HG02840 (cell line): ENCODE data around the gene MAPK12.

Source experiments
- ATAC-seq: cut with Tn5 transposase; IDR thresholded peaks from one replicate; pipeline ENCODE4 v1.9.1; 2021; ENCODE audit warnings: mild to moderate bottlenecking, moderate library complexity, moderate number of reproducible peaks; ENCODE audit not compliant: unreplicated experiment, low FRiP score

Gene MAPK12

DNA sequence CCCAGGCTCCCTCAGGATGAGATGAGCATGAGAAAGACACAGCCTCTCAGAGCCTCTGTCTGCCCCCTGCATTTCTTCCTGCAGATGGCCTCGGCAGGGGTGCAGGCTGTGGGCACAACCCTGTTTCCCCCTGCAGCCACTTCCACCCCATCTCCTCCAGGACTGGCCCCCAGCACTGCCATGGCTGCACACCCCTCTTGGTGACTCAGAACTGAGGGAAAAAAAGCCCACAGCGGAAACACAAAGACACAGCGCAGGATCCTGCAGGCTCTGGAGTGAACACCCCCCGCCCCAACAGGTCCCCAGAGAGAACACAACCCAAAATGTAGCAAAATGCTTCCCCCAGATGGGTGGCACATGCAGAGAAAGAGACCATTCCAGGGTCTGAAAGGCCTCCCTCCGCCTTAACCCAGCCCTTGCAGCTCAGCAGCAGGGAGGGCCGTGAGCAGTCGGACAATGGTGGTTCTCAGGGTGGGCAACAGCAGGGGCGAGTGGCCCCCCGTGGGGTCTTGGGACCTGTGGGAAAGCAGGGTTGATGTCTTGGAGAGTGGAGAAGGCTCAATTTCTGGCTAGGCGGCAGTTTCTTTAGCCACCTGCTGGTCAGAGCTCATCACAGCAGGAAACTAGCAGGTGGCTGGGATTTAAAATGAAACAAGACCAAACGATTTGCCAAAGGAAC, 24.6 kb downstream of the MAPK12 start:
- no peak for ATAC-seq

DNA sequence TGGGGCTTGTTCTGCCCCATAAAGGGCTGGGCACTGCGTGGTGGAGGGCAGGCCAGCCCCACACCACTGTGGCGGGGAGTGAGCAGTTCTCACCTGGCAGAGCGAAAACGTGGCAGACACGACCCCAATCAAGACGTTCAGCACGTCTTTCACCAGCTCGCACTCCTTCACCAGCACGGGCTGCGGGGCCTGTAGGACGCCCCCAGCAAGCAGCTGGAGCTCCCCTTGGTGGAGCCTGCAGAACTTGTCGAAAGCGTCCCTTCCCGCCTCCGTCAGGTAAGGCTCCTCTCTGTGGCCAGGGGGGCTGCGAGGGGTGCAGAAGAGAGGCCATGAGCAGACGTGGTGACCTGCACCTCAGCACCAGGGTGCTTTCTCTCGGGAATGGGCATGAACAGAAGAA, 28.3 kb downstream of the MAPK12 start:
- ATAC-seq: no peak

DNA sequence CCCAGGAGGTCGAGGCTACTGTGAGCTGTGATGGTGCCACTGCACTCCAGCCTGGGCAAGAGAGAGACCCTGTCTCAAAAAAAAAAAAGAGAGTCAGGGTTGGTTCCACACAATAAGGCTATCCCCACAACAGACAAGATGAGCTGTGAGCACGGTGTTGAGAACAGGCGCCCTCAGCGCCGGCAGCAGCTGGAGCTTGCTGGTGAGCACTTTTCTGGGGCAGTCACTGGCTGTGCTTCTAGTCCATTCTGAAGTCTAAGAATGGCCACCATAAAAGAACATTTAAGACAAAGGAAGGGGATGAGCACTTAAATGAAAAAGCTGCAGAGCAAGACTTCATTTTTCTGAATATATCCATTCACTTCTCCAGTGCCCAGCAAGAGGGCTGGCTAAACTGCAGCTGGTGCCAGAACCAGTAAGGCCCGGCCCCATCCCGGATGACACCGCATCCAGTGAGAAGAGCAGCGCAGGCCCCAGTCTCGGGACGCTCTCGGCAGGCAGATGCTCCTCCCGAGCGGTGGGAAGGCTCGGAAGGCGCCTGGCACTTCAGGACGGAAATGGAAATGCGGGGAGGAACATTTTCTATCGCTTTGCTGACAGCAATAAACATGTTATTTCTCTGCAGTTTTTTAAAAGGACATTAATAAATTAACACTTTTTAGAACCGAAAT, 28.9 kb downstream of the MAPK12 start:
- no peak for ATAC-seq

DNA sequence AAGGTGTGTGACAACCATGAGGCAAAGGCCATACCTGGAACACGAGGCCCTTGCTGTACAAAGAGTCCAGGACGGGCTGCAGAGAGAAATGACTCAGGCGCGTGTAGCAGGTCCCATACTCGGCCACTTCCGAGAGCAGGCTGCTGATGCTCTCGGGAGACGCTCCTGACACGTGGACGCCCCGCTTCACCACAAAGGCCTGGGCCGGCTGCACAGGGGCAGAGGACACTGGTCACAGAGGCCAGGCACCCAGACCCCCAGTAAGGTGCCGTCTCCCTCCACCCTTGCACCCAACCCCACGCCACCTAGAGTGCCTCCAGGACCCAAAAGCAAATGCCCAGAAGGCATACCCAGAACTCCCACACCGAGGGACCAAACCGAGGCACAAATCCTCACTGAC, 32.1 kb downstream of the MAPK12 start:
- ATAC-seq: no peak

DNA sequence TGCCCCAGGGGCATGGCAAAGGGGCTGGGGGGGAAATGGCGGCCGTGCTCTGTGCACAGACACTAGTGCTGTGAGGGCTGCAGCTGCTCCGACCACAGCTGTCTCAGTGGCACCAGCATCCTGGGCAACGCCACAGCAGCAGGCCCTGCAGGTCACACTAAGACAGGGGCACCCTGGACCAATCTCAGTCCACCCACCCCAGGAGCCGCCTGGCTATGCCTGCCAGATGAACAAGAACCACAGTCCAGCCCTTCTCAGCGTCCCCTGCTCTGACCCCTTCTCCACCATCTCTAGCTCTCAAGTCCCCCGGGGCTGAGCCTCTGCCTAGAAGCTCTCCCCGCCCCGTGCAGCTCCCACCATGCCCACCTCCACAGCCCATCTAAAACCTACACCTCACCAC, 33.1 kb downstream of the MAPK12 start:
- no peak for ATAC-seq

DNA sequence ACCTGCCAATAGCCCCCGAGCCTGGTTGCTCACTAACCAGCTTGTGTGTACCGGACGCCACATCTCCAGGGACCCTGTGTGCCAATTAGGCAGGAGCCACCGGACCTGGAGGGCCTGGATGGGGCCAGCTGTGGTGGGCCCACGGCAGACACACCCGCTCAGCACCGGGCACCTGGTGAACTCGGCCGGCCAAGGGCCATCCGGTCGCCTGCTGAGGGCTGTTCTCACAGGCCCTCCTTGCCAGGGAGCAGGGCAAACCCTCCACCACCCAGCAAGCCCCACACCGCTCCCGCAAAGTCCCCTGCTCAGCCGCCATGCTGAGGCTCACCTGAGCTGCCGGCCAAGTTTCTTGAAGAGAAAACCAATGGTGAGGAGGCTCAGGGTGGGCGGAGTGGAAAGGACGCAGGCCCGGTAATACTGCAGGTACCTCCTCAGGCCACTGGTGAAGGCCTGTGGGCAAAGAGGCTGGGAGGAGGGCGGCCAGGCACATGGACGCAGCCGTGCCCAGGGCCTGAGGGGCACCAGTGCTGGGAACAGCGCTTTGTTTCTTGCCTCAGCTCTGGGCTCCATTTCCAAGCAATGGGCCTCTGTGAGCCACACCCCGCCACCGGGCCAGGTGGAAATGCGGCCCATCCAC, 33.8 kb downstream of the MAPK12 start:
- no peak for ATAC-seq

DNA sequence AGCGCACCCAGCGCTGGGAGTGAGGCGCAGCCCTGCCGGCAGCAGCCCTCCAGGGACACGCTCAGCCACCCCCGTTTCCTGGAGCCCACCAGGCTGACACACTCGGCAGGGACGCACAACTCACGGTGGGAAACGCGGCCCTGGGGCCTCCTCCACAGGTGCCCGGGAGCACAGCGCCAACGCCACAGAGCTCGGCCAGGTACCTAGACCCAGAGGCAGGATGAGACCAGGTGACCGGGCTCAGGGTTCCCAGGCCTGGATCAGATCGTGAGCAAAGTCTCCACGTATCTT, 34.7 kb downstream of the MAPK12 start:
- ATAC-seq: no peak

DNA sequence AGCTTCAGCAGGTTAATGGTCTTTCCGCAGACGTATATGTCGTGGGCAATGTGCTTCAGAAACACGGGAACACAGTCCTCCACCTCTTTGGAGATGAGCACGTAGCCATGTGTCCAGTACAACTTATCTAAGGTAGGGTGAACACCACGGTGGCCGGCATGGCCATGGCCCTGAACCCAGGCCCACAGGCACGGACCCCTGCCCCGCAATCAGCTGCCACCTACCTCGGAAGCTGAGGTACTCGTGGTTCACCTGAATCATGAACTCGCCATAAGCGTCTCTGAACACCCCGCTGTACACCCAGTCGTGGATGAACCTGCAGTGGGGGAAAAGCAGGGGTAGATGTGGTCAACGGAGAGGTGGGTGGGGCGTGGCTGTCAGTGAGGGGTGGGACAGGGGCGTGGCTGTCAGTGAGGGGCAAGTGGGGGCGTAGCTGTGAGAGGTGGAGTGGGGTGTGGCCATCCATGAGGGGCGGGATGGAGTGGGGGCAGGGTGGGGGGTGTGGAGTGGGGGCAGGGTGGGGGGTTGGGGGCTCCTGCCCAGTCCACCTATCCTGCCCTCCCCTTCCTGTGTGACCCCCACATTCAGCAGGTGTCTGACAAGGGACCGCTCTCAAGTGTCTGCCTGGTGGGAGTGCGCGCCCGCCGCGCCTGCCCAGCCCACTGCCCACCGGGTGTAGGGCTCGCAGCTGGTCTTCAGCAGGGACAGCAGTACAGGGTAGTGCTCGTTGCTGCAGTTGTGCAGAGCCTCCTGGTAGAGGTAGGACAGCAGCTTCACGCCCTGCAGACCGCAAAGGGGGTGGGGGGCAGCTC, 35.2 kb downstream of the MAPK12 start:
- no peak for ATAC-seq

DNA sequence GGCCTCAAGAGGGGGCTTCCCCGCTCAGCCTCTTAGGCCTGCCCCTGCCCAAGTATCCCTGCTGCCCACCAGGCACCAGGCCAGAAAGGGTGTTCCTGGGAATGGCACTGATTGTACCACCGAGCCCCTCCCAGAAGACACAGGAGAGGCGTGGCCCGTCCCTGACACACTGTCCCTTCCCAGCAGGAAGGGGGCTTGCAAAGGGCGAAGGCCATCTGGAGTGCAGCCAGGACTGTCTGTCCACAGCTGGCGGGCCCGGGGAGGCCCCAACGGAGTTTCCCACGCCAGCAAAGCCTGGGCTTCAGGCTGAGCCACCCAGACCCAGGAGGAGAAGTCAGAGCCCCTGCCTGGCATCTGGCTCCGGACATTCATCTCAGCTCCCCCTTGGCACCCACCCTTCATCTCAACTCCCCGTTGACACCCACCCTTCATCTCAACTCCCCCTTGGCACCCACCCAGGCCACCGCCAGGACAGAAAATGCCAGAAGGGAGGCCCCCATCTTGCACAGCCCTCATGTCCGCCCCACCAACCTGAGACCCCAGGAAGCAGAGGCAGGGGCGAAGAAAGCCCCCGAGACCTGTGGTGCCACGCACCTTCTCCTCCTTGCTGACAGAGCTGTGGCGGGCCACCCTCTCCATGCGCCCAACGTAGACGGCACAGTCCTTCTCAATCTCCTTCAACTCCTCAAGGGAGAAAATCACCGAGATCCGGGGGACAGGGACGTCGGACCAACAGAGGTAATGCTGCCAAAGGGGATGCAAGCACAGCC, 36.1 kb downstream of the MAPK12 start:
- ATAC-seq: no peak

DNA sequence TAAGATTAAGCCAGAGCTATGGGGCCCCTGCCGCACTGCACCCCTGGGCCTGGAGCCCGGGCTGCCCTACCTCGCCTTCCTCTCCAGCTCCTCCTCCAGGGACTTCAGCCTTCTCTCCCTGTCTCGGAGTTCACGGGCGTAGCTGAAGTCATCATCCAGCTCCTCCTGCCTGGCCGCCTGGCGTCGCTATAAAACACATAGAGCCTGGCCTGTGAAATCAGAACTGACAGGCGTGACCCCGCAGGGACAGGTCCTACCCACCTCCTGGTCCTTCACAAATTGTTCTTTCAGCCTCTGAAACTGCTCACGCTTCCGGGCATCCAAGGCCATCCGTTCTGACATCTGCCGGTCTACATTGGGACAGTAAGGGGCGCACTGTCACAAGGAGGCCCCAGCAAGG, 37.4 kb downstream of the MAPK12 start:
- no peak for ATAC-seq

DNA sequence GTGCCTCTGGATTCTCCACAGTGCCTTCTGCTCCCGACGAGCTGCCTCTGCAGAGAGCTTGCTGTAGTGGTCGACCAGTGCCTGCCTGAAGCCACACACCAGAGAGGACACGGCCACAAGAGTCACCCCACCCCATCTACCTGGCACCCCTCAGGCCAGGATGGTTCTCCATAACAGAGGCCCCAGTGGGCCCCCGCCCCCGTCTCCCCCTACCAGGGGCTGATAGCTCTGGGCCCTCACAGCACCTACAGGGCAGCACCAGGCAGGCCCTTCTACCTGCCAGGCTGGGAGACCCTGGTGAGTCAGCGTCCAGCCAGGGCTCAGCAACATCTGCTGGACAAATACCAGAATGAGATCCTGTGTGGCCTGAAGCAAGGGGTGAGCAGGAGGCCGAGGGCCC, 39.0 kb downstream of the MAPK12 start:
- no peak for ATAC-seq

DNA sequence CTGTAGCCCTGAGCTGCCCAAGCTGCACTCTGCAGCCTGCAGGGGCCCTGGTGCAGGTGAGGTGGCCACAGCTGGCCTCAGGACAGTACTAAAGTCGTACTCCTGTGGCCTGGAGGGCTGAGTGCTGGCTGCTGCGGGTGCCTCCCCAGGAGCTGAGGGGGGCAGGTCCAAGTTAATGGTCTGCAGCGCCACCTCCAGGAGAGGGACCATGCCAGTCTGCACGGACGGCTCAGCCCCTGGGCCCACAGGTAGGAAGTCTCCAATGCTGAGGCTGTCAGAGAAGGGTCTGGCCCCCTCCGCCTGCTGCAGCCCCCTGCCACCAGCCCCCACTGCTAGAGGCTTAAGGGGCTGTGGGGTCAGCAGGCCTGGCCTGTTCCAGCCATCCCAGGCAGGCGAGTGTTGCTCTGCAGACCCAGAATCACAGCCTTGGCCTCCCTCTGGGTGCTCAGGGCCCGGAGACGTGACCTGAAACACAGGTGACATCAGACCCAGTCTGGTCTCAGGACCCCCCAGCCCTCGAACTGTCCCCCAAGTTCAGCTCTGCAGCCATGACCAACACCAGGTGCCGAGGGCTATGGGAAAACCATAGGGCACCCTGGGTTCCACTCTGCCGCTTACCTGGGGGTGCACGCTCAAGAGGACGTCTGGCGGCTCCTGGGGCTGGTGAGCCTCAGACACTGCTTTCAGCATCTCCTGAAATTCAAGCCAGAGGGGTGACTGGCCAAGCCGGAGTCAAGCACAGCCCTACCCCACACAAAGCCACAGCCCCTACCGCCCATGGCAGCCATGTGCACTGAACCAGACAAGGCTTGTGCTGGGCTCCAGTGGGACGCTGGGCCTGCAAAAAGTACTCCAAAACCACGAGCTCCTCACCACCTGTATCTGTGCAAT, 39.8 kb downstream of the MAPK12 start:
- no peak for ATAC-seq

DNA sequence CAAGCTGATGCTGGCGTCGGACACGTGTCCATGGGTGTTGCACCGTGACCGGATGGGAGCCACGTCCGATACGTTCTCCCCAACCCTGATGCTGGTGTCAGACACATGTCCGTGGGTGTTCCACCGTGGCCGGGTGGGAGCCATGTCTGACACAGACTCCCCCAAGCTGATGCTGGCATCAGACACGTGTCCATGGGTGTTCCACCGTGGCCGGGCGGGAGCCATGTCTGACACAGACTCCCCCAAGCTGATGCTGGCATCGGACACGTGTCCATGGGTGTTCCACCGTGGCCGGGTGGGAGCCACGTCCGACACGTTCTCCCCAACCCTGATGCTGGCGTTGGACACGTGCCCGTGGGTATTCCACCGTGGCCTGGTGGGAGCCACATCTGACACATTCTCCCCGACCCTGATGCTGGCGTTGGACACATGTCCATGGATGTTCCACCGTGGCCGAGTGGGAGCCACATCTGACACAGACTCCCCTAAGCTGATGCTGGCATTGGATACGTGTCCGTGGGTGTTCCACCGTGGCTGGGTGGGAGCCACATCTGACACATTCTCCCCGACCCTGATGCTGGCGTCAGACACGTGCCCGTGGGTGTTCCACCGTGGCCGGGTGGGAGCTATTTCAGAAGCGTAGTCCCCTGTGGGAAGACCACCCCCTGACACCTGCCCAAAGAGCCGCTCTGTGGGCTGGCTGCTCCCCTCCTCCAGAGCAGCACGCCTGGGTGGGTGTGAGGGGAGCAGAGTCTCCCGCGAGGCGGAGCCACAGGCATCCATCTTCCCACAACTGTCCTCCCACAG, 40.7 kb downstream of the MAPK12 start:
- ATAC-seq: no peak

DNA sequence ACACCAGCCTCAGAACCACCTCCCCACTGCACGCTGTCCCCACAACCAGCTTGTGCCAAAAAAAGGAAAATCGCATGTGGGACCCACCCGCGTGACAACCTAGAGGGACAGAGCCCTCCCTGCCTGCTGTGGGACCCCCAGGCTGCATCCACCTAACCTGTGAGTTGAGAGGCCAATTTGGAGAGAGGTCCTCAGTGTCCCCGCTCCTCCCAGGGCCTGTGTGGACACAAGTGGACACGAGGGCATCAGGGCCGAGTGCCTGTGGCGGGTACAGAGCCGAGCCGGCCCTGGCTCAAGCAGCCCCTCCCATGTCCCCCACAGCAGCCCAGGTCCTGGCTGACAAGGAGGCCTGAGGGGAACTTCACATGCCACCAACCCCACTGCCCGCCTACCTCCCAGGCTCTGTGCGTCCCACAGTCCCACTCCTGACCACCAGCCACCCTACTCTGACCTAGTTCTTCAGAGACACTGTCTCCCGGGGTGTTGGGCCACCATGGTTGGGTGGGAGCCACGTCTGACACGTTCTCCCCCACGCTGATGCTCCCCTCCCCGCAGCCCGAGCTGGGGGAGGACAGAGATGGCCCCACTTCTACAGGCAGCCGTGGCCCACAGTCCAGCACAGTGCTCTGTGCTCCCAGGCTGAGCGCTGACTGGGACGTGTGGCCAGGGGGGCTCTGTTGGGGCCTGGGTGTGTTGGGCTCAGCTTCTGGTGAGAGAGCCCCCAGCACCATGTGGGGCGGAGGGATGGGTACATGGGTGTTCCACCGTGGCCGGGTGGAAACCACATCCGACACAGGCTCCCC, 41.5 kb downstream of the MAPK12 start:
- ATAC-seq: no peak

DNA sequence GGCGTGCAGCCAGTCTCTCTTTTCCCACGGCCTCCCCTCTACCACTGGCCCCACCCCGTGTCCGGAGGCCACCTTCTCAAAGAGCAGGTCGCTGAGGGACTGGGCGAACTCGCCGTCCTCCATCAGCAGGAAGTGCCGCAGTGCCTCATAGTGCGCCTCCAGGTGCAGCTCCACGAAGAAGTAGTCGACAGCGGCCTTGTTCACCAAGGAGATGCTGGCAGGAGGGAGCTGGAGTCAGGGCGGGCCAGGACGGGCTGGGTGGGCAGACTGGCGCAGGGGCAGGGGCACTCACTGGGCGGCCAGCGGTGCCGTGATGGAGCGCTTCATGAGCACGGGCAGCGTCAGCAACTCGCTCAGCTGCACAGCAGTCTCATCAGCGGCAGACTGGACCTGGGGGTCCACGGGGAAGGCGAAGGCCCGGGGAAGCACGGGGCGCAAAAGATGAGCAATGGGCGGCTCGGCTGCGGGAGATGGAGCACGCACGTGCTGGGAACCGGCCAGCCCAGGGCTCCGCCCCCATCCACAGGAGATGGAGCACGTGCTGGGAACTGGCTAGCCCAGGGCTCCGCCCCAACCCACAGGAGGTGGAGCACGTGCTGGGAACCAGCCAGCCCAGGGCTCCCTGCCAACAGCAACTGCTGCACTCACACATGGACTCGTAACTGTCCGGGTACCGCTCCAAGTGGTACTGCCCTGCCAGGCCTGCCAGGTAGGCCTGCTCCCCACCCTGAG, 42.3 kb downstream of the MAPK12 start:
- ATAC-seq: no peak

DNA sequence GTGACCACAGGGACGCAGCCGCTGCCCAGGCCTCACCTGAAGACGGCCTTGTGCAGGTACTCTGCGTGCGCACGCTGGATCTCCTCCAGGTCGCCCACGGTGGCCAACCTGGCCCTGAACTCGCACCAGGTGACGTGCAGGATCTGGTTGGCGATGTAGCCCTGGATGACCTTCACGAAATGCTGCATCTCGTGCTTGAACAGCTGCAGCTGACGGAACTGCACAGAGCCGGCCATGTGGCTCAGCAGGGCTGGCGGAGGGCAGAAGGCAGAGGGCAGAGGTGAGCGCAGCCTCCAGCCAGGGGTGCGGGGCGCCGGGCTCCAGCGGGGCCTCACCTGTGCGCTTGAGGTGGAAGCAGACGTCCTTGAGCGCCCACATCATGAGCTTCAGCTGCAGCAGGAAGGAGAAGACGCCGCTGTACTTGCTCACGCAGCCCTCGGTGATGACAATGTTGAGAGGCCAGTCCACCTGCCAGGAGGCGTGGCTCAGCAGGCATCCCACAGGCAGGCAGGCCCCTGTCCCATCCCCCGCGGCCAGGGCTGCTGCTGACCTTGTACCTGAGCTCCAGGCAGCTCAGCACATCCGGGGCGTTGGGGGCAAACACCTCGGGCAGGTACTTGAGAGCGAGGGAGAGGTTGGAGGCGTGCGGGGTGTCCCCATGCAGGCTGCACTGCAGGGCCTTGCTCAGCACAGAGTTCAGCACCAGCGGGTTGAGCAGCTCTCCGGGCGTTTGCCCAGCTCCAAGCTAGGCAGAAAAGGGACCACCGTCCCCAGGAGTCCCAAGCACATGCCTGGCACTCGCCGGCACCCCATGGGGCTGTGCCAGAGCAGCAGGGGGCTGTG, 43.1 kb downstream of the MAPK12 start:
- ATAC-seq: no peak
